GM21515 (cell line): ENCODE measurements around the gene CRLF2.
"Not testable (repeated sequence)": the region's sequence is repeated elsewhere in the genome, so short reads cannot be mapped to it uniquely, and the experiment has no call there.

Experiments
- ATAC-seq: cut with Tn5 transposase; IDR thresholded peaks from one replicate; pipeline ENCODE4 v1.9.1; 2021; ENCODE audit not compliant: unreplicated experiment

The CRLF2 gene

GRCh38 chrX:1215123-1215823 lies 2.8 kb upstream of the CRLF2 start:
- no peak for ATAC-seq

GRCh38 chrX:1213971-1214370 lies 1.5 kb upstream of the CRLF2 start:
- ATAC-seq: no peak

- ATAC-seq: no peak
These were observed 1.6 kb downstream of the CRLF2 start for GRCh38 chrX:1210844-1211243.

GRCh38 chrX:1207496-1208025 lies 4.9 kb downstream of the CRLF2 start:
- no peak for ATAC-seq

- no peak for ATAC-seq
These were observed 6.5 kb downstream of the CRLF2 start for GRCh38 chrX:1205681-1206611.

- ATAC-seq: no peak
These were observed 10.2 kb downstream of the CRLF2 start for GRCh38 chrX:1202251-1202650.

- no peak for ATAC-seq
These were observed 16.0 kb downstream of the CRLF2 start for GRCh38 chrX:1196436-1196835.

GRCh38 chrX:1192196-1192595 lies 20.3 kb downstream of the CRLF2 start:
- ATAC-seq: not testable (repeated sequence)

GRCh38 chrX:1190596-1191145 lies 21.8 kb downstream of the CRLF2 start:
- ATAC-seq: no peak

- ATAC-seq: no peak
These were observed 26.9 kb downstream of the CRLF2 start for GRCh38 chrX:1185561-1185960.

- no peak for ATAC-seq
These were observed 30.2 kb downstream of the CRLF2 start for GRCh38 chrX:1182211-1182610.

GRCh38 chrX:1181661-1182060 lies 30.8 kb downstream of the CRLF2 start:
- not testable (repeated sequence) for ATAC-seq

- no peak for ATAC-seq
These were observed 31.3 kb downstream of the CRLF2 start for GRCh38 chrX:1181170-1181569.

- no peak for ATAC-seq
These were observed 33.8 kb downstream of the CRLF2 start for GRCh38 chrX:1178580-1179057.

- ATAC-seq: not testable (repeated sequence)
These were observed 35.7 kb downstream of the CRLF2 start for GRCh38 chrX:1176531-1177320.

- not testable (repeated sequence) for ATAC-seq
These were observed 37.6 kb downstream of the CRLF2 start for GRCh38 chrX:1174609-1175545.

GRCh38 chrX:1173435-1173834 lies 39.0 kb downstream of the CRLF2 start:
- ATAC-seq: not testable (repeated sequence)

- ATAC-seq: no peak
These were observed 40.0 kb downstream of the CRLF2 start for GRCh38 chrX:1172496-1172895.

GRCh38 chrX:1171915-1172314 lies 40.5 kb downstream of the CRLF2 start:
- not testable (repeated sequence) for ATAC-seq
